Fibroblast of villous mesenchyme (primary cell): ENCODE data around the gene ALK. TPM values are rescaled to one million over a fixed set of nuclear protein-coding genes. Genes with fewer than 3 reads are reported as not detected.

Experiments
- DNase-seq: peaks from one replicate; pipeline ENCODE4 v3.0.0-alpha.2; 2010; ENCODE audit warnings: low read depth
- H3K4me3 ChIP-seq: 2 replicates; pipeline ENCODE4 v1.5.1; 2011; ENCODE audit warnings: low read depth, mild to moderate bottlenecking, low read length
- CTCF ChIP-seq: IDR thresholded peaks from 2 replicates; pipeline ENCODE4 v1.5.1; 2012; ENCODE audit warnings: low read depth, mild to moderate bottlenecking, low read length; ENCODE audit not compliant: insufficient read depth
- total RNA-seq: library from RNA; depleted of rRNA; stranded (reverse); fragments of >200 nt; gene quantifications from 2 replicates; pipeline ENCODE4 v1.2.3, GENCODE V29; 2012

The ALK gene
- total RNA-seq, 1 donor = not detected

- no peak for TF ChIP-seq CTCF
- no peak for DNase-seq
- H3K4me3 ChIP-seq = no peak overlapping the region
Observed at GRCh38 chr2:29650631-29651097, 270.7 kb downstream of the ALK start.

- TF ChIP-seq CTCF = no peak
- H3K4me3 ChIP-seq = no peak overlapping the region
- DNase-seq = no peak
Observed at GRCh38 chr2:29644949-29645348, 276.4 kb downstream of the ALK start.

- H3K4me3 ChIP-seq = no peak overlapping the region
- no peak for TF ChIP-seq CTCF
- DNase-seq = no peak
Observed at GRCh38 chr2:29643196-29643595, 278.2 kb downstream of the ALK start.

GRCh38 chr2:29640360-29640759 lies 281.0 kb downstream of the ALK start:
- H3K4me3 ChIP-seq = no peak overlapping the region
- no peak for DNase-seq
- no peak for TF ChIP-seq CTCF

- no peak for DNase-seq
- TF ChIP-seq CTCF = no peak
- H3K4me3 ChIP-seq = no peak overlapping the region
Observed at GRCh38 chr2:29638641-29639040, 282.7 kb downstream of the ALK start.

GRCh38 chr2:29634916-29635315 lies 286.5 kb downstream of the ALK start:
- no peak for DNase-seq
- H3K4me3 ChIP-seq = no peak overlapping the region
- no peak for TF ChIP-seq CTCF

GRCh38 chr2:29632018-29632417 lies 289.4 kb downstream of the ALK start:
- H3K4me3 ChIP-seq = no peak overlapping the region
- TF ChIP-seq CTCF = no peak
- DNase-seq = no peak
